Endothelial cell of umbilical vein (primary cell): ENCODE measurements around the gene DNAH11. TPM values are rescaled to one million over a fixed set of nuclear protein-coding genes. Genes with fewer than 3 reads are reported as not detected.

ENCODE experiments used
- BruUV-seq: library from RNA; stranded (reverse); fragments of 400-500 nt; replicated peaks from 2 replicates; lab custom pipeline; 2021; lab: Mats Ljungman, UMichigan
- CTCF ChIA-PET: fragments of 300-600, 350-600 bp; sonication (Branson Sonifier 250); formaldehyde crosslinking; loops from one replicate; lab custom pipeline; 2021; ENCODE audit warnings: antibody characterized with exemption, inconsistent platforms; lab: Charles Lee
- POLR2A ChIA-PET: fragments of 300-600, 350-600 bp; sonication (Branson Sonifier 250); formaldehyde crosslinking; loops from one replicate; lab custom pipeline; 2021; ENCODE audit warnings: antibody characterized with exemption, inconsistent platforms; lab: Charles Lee
- DNase-seq: peaks from one replicate; pipeline ENCODE4 v3.0.0-alpha.2; 2011; ENCODE audit warnings: low read depth, low spot score
- FAIRE-seq: peaks from 2 replicates; lab custom pipeline; 2011; peaks lifted over from hg19 to GRCh38; lab: Jason Lieb, UNC
- H2AFZ ChIP-seq: 2 replicates; pipeline ENCODE4 v1.6.0; 2012; ENCODE audit warnings: low read depth, low read length, control low read depth, inconsistent platforms
- H3K27ac ChIP-seq: 2 replicates; pipeline ENCODE4 v1.5.1; 2011; ENCODE audit warnings: low read depth, mild to moderate bottlenecking, control low read depth, low read length, moderate library complexity; ENCODE audit not compliant: insufficient read depth
- H3K27me3 ChIP-seq, 2 experiments: 2 replicates each; pipeline versions ENCODE4 v1.6.0 to v1.6.1; 2011; ENCODE audit warnings: low read length in 2 of 2, mixed read lengths in 1 of 2; ENCODE audit not compliant: control insufficient read depth in 2 of 2, insufficient read depth in 2 of 2
- H3K36me3 ChIP-seq, 2 experiments: 2 replicates in 1 of 2; 3 replicates in 1 of 2; pipeline ENCODE4 v1.5.1; 2011; ENCODE audit warnings: low read length in 2 of 2, mild to moderate bottlenecking in 1 of 2, moderate library complexity in 1 of 2; ENCODE audit not compliant: control insufficient read depth in 2 of 2, insufficient read depth in 2 of 2; ENCODE audit errors: extremely low read depth in 1 of 2
- H3K4me1 ChIP-seq: 3 replicates; pipeline ENCODE4 v1.5.1; 2011; ENCODE audit warnings: mild to moderate bottlenecking, low read length; ENCODE audit not compliant: control insufficient read depth, insufficient read depth; ENCODE audit errors: extremely low read depth
- H3K4me2 ChIP-seq: 2 replicates; pipeline ENCODE4 v1.6.1; 2011; ENCODE audit warnings: low read length, control low read depth, mixed read lengths; ENCODE audit not compliant: insufficient read depth
- H3K4me3 ChIP-seq, 3 experiments: fragments of 200-600 bp in 1 of 3; sonication (generic), shearing (Covaris generic) in 1 of 3; replicated peaks in 1 of 3; 2 replicates each; pipeline ENCODE4 v1.5.1; 2011 to 2016; ENCODE audit warnings: control low read depth in 3 of 3, low read length in 3 of 3, mild to moderate bottlenecking in 2 of 3, inconsistent platforms in 1 of 3, low read depth in 1 of 3, moderate library complexity in 1 of 3; ENCODE audit not compliant: insufficient read depth in 1 of 3
- H3K79me2 ChIP-seq: 2 replicates; pipeline ENCODE4 v1.6.0; 2012; ENCODE audit warnings: low read length, inconsistent platforms; ENCODE audit not compliant: control insufficient read depth, insufficient read depth
- H3K9ac ChIP-seq: replicated peaks from 2 replicates; pipeline ENCODE3; 2011; ENCODE audit warnings: low read length, control low read depth; ENCODE audit not compliant: insufficient read depth; ENCODE audit errors: extremely low read depth
- H3K9me1 ChIP-seq: replicated peaks from 3 replicates; pipeline ENCODE4 v1.6.0; 2011; ENCODE audit warnings: mild to moderate bottlenecking, low read length; ENCODE audit not compliant: control insufficient read depth, insufficient read depth; ENCODE audit errors: extremely low read depth
- H3K9me3 ChIP-seq: replicated peaks from 2 replicates; pipeline ENCODE4 v1.5.1; 2012; ENCODE audit warnings: low read length, inconsistent platforms; ENCODE audit not compliant: control insufficient read depth, insufficient read depth
- H4K20me1 ChIP-seq: replicated peaks from 2 replicates; pipeline ENCODE3; 2011; ENCODE audit warnings: mild to moderate bottlenecking, low read length; ENCODE audit not compliant: control insufficient read depth, insufficient read depth; ENCODE audit errors: extremely low read depth
- EZH2 ChIP-seq: IDR thresholded peaks from 2 replicates; pipeline ENCODE4 v1.6.1; 2012; ENCODE audit warnings: borderline replicate concordance, low read depth, mild to moderate bottlenecking, moderate library complexity, low read length, inconsistent platforms; ENCODE audit not compliant: severe bottlenecking
- FOS ChIP-seq: IDR thresholded peaks from 2 replicates; pipeline ENCODE4 v1.6.1; 2011; ENCODE audit warnings: mild to moderate bottlenecking, low read length, moderate library complexity, borderline replicate concordance; ENCODE audit not compliant: insufficient read depth
- GATA2 ChIP-seq: IDR thresholded peaks from 2 replicates; pipeline ENCODE4 v1.7.0; 2011; ENCODE audit warnings: low read depth, mild to moderate bottlenecking, moderate library complexity, mixed read lengths, low read length; ENCODE audit not compliant: insufficient read length, insufficient read depth
- JUN ChIP-seq: IDR thresholded peaks from 2 replicates; pipeline ENCODE4 v1.6.1; 2011; ENCODE audit warnings: borderline replicate concordance, low read depth; ENCODE audit not compliant: insufficient read length, insufficient read depth
- MYC ChIP-seq: IDR thresholded peaks from one replicate; pipeline ENCODE4 v1.6.1; 2011; ENCODE audit warnings: mild to moderate bottlenecking, low read depth, low read length
- POLR2A ChIP-seq: IDR thresholded peaks from 2 replicates; pipeline ENCODE4 v1.6.1; 2012; ENCODE audit warnings: low read depth, mild to moderate bottlenecking, control low read depth, low read length
- POLR2AphosphoS5 ChIP-seq: IDR thresholded peaks from 2 replicates; pipeline ENCODE4 v1.6.1; 2012; ENCODE audit warnings: low read depth, mild to moderate bottlenecking, control low read depth, low read length, moderate library complexity; ENCODE audit not compliant: insufficient read depth
- dilution Hi-C: fragments of 300-500 bp; cut with MboI; formaldehyde crosslinking; loops from one replicate; pipeline ENCODE4 v1.15.0; 2019; ENCODE audit warnings: low sequenced_read_pairs; ENCODE audit not compliant: extremely low pct_ligation_motif_present
- intact Hi-C: fragments of 100-400 bp; cut with micrococcal nuclease; formaldehyde crosslinking; loops from one replicate; pipeline ENCODE4 v1.10.0; 2022
- polyA plus RNA-seq, 4 experiments: library from polyadenylated mRNA; depleted of rRNA in 3 of 4; stranded (reverse) in 3 of 4; unstranded in 1 of 4; fragments of >200 nt; gene quantifications; 2 replicates each; pipeline versions ENCODE4 v1.2.1 to v1.2.3, GENCODE V29; 2011 to 2012; ENCODE audit warnings: missing spikeins in 1 of 4
- total RNA-seq: library from RNA; stranded (reverse); gene quantifications from 2 replicates; pipeline ENCODE4 v1.2.3, GENCODE V29; 2021
- TF ChIP-seq, protein P1 (sequence below): IDR thresholded peaks from 2 replicates; pipeline ENCODE4 v1.6.1; 2011; ENCODE audit not compliant: insufficient read depth, insufficient read length
- TF ChIP-seq, protein P2 (sequence below), 2 donors: IDR thresholded peaks; 1 replicate in 1 of 2; 2 replicates in 1 of 2; pipeline ENCODE4 v1.5.1; 2011; ENCODE audit warnings: low read length in 2 of 2, mild to moderate bottlenecking in 2 of 2, moderate library complexity in 2 of 2, control low read depth in 1 of 2, inconsistent platforms in 1 of 2, low read depth in 1 of 2; ENCODE audit not compliant: insufficient read depth in 1 of 2; ENCODE audit errors: extremely low read depth in 1 of 2

DNAH11 gene
- total and polyA plus RNA-seq, 2 donors (not counting 3 experiments of a cell fraction or from before 2014, with no cell fraction given): 0.69 to 0.91 TPM

DNA sequence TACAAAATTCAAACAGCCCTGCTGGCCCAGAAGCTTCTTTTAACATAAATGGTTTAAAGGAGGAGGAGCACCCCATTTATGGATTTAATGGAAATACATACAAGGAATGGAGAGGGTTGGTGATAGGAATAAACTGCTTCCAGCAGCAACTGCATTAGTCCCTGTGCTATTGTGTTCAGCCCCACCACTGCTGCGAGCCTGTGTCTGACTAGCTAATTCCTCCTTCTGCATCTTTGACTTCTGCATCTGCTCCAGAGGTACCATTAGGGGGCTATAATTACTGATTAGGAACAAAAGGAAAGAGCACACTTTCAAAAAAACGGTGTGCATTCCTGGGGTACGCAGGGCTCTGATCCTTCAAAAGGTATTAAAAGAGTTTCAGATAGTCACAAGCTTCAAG is 378.1 kb downstream of the DNAH11 start:
- Histone ChIP-seq H3K9me3 (no peaks in the 10 kb centered on the region), H3K27ac (no peak overlapping the region), H3K4me3 (no peak overlapping the region), H3K9me1 (no peaks in the 10 kb centered on the region), H2AFZ (no peak overlapping the region), H3K4me2 (no peak overlapping the region), H3K27me3 (no peaks in the 10 kb centered on the region), H3K9ac (no peak overlapping the region), H3K36me3 (peaks cover 1 to 3% of the 10 kb centered on the region in 2 experiments), H3K79me2 (peaks cover 73% of the 10 kb centered on the region), H4K20me1 (no peaks in the 10 kb centered on the region), H3K4me1 (peaks cover 24% of the 10 kb centered on the region)
- DNase-seq: no peak
- no peak for FAIRE-seq
- no TSS peak for BruUV-seq
- dilution Hi-C loops (no loop called here), intact Hi-C loops (no loop called here)
- CTCF ChIA-PET: interaction anchor here (0.7 to 1.1 kb wide), 2 partner anchors 19 to 505 kb away, joined by 3 to 4 read pairs; no protein-coding TSS in a partner anchor
- POLR2A ChIA-PET: no interaction called here
- no peak for TF ChIP-seq FOS
- no peak for TF ChIP-seq GATA2
- TF ChIP-seq, protein P1, sequence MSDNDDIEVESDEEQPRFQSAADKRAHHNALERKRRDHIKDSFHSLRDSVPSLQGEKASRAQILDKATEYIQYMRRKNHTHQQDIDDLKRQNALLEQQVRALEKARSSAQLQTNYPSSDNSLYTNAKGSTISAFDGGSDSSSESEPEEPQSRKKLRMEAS: no peak
- TF ChIP-seq MYC: no peak
- TF ChIP-seq EZH2: no peak
- no peak for TF ChIP-seq JUN
- no peak for TF ChIP-seq POLR2A
- TF ChIP-seq, protein P2, sequence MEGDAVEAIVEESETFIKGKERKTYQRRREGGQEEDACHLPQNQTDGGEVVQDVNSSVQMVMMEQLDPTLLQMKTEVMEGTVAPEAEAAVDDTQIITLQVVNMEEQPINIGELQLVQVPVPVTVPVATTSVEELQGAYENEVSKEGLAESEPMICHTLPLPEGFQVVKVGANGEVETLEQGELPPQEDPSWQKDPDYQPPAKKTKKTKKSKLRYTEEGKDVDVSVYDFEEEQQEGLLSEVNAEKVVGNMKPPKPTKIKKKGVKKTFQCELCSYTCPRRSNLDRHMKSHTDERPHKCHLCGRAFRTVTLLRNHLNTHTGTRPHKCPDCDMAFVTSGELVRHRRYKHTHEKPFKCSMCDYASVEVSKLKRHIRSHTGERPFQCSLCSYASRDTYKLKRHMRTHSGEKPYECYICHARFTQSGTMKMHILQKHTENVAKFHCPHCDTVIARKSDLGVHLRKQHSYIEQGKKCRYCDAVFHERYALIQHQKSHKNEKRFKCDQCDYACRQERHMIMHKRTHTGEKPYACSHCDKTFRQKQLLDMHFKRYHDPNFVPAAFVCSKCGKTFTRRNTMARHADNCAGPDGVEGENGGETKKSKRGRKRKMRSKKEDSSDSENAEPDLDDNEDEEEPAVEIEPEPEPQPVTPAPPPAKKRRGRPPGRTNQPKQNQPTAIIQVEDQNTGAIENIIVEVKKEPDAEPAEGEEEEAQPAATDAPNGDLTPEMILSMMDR (IDR thresholded peaks at IDR 0.05; ENCODE audit: extremely low read depth in 1 of 2, insufficient read depth in 1 of 2, low read depth in 1 of 2, low read length in 2 of 2): no peak
- no peak for TF ChIP-seq POLR2AphosphoS5
